Suprapubic skin (tissue), 4 donors: ENCODE measurements around the gene MRLN.

Experiments used
- EP300 ChIP-seq: sonication (generic); formaldehyde crosslinking; IDR thresholded peaks from one replicate; pipeline ENCODE4 v1.6.1; 2017; ENCODE audit warnings: antibody characterized with exemption
- POLR2AphosphoS5 ChIP-seq, 3 donors: sonication (generic); formaldehyde crosslinking; IDR thresholded peaks; one replicate each; pipeline ENCODE4 v1.6.1; 2017; ENCODE audit warnings: antibody characterized with exemption in 3 of 3
- TF ChIP-seq, protein P1 (sequence below), 2 donors: fragments of 200-600 bp in 1 of 2; fragments of 450-650 bp in 1 of 2; sonication (generic) in 1 of 2; IDR thresholded peaks; one replicate each; pipeline ENCODE4 v1.5.1; 2016 to 2019; ENCODE audit warnings: antibody characterized with exemption in 2 of 2, mild to moderate bottlenecking in 1 of 2, moderate library complexity in 1 of 2

DNA sequence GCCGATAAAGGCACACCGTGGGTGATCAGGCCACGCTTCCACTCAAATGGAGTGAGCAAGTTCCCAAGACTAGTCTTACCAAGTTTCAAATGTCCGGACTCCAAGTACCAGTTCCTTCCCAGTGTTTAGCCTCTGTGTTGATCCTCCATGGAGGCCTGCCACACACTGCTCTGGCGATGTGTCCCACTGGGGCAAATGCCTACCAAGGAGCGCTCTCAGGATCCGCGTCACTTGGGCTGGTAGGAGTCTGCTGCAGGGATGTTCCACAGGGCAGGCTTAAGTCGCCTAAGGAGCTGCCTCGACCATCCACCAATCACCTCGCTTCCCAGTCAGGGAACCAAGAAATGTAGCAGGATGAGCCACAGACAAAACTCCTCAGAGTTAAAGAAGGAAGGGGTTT, 17.4 kb upstream of the MRLN start:
- TF ChIP-seq, protein P1, sequence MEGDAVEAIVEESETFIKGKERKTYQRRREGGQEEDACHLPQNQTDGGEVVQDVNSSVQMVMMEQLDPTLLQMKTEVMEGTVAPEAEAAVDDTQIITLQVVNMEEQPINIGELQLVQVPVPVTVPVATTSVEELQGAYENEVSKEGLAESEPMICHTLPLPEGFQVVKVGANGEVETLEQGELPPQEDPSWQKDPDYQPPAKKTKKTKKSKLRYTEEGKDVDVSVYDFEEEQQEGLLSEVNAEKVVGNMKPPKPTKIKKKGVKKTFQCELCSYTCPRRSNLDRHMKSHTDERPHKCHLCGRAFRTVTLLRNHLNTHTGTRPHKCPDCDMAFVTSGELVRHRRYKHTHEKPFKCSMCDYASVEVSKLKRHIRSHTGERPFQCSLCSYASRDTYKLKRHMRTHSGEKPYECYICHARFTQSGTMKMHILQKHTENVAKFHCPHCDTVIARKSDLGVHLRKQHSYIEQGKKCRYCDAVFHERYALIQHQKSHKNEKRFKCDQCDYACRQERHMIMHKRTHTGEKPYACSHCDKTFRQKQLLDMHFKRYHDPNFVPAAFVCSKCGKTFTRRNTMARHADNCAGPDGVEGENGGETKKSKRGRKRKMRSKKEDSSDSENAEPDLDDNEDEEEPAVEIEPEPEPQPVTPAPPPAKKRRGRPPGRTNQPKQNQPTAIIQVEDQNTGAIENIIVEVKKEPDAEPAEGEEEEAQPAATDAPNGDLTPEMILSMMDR (IDR thresholded peaks at IDR 0.05), result no peak
- TF ChIP-seq EP300, result no peak
- no peak for TF ChIP-seq POLR2AphosphoS5 (IDR thresholded peaks at IDR 0.05)
